A673 (cell line): ENCODE results near the gene NECTIN4.
"Not testable (repeated sequence)": the region's sequence is repeated elsewhere in the genome, so short reads cannot be mapped to it uniquely, and the experiment has no call there.

Source experiments
- EZH2 ChIP-seq: fragments of 200-600 bp; sonication (generic); IDR thresholded peaks from 2 replicates; pipeline ENCODE4 v1.6.1; 2017; ENCODE audit warnings: borderline replicate concordance, low read depth, mild to moderate bottlenecking, mixed read lengths, antibody characterized with exemption, low read length; ENCODE audit not compliant: poor library complexity, severe bottlenecking
- TF ChIP-seq, protein P1 (sequence below): fragments of 300-800, 200-600 bp; sonication (generic); conservative IDR thresholded peaks from 2 replicates; pipeline ENCODE4 v1.5.1; 2017; ENCODE audit warnings: low read depth, mild to moderate bottlenecking, antibody characterized with exemption, low read length, moderate library complexity, mixed read lengths

DNA sequence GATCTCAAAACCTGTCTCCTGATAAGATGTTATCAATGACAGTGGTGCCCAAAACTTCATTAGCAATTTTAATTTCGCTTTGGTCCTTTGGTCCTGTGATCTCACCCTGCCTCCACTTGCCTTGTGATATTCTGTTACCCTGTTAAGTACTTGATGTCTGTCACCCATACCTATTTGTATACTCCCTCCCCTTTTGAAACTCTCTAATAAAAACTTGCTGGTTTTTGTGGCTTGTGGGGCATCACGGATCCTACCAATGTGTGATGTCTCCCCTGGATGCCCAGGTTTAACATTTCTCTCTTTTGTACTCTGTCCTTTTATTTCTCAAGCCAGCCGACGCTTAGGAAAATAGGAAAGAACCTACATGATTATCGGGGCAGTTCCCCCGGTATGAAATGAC is 25.4 kb downstream of the NECTIN4 start:
- TF ChIP-seq, protein P1, sequence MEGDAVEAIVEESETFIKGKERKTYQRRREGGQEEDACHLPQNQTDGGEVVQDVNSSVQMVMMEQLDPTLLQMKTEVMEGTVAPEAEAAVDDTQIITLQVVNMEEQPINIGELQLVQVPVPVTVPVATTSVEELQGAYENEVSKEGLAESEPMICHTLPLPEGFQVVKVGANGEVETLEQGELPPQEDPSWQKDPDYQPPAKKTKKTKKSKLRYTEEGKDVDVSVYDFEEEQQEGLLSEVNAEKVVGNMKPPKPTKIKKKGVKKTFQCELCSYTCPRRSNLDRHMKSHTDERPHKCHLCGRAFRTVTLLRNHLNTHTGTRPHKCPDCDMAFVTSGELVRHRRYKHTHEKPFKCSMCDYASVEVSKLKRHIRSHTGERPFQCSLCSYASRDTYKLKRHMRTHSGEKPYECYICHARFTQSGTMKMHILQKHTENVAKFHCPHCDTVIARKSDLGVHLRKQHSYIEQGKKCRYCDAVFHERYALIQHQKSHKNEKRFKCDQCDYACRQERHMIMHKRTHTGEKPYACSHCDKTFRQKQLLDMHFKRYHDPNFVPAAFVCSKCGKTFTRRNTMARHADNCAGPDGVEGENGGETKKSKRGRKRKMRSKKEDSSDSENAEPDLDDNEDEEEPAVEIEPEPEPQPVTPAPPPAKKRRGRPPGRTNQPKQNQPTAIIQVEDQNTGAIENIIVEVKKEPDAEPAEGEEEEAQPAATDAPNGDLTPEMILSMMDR, result not testable (repeated sequence)
- TF ChIP-seq EZH2, result not testable (repeated sequence)
